Astrocyte (in vitro differentiated cells and primary cell): ENCODE results near the gene C6orf58.

Experiments used
- EZH2 ChIP-seq: IDR thresholded peaks from 2 replicates; pipeline ENCODE4 v1.6.1; 2012; ENCODE audit warnings: mild to moderate bottlenecking, low read length, inconsistent platforms; ENCODE audit not compliant: insufficient read depth
- TF ChIP-seq, protein P1 (sequence below): IDR thresholded peaks from 2 replicates; pipeline ENCODE4 v1.5.1; 2011; ENCODE audit warnings: low read depth, mild to moderate bottlenecking, inconsistent platforms, low read length, moderate library complexity; ENCODE audit not compliant: insufficient read depth

DNA sequence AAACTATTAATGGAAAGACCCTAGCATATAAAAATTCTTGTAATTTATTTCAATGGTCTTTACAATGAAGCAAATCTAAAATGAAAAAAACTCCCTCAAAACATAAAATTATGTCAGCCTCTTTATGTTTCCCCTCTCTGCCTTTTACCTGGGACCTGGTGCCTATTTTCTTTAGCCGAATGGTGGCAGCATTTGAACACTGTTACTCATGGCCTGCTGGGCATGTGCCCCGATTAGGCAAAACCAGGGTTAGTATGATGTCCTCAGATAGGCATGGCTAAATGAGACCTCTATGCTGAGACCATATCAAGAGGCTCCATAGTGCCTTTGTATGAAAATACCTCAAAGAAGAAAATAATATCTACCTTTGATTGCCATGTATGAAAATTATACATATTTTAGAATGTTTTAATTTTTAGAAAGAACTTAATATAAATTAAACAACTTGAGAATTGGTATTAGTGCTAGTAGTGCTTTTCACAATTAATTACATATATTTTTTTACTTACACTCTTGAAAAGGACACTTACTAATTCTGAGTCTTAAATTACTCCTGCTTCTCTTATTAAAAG, 22.5 kb upstream of the C6orf58 start:
- TF ChIP-seq, protein P1, sequence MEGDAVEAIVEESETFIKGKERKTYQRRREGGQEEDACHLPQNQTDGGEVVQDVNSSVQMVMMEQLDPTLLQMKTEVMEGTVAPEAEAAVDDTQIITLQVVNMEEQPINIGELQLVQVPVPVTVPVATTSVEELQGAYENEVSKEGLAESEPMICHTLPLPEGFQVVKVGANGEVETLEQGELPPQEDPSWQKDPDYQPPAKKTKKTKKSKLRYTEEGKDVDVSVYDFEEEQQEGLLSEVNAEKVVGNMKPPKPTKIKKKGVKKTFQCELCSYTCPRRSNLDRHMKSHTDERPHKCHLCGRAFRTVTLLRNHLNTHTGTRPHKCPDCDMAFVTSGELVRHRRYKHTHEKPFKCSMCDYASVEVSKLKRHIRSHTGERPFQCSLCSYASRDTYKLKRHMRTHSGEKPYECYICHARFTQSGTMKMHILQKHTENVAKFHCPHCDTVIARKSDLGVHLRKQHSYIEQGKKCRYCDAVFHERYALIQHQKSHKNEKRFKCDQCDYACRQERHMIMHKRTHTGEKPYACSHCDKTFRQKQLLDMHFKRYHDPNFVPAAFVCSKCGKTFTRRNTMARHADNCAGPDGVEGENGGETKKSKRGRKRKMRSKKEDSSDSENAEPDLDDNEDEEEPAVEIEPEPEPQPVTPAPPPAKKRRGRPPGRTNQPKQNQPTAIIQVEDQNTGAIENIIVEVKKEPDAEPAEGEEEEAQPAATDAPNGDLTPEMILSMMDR, result peak; percentile 22
- no peak for TF ChIP-seq EZH2
